Heart left ventricle (tissue), 13 donors: Measurements from ENCODE around the gene TOGARAM2.

Source experiments
- POLR2A ChIP-seq, 2 donors: fragments of 450-650 bp; IDR thresholded peaks; one replicate each; pipeline ENCODE4 v1.6.1; 2017; ENCODE audit warnings: antibody characterized with exemption in 2 of 2, mild to moderate bottlenecking in 2 of 2, moderate library complexity in 2 of 2
- TF ChIP-seq, protein P1 (sequence below), 12 donors: fragments of 200-600 bp; sonication (generic) in 4 of 12; IDR thresholded peaks; one replicate each; pipeline versions ENCODE4 v1.5.0 to v1.8.0; 2018 to 2022; ENCODE audit warnings: antibody characterized with exemption in 12 of 12, mild to moderate bottlenecking in 5 of 12
- donor health status: ischemic (EF 13 %, LVEDD 7.1; RV severe dilation, severe dysfunction).
- donor health status: DM: no; HTN: yes; CAD: no.
- donor health status: DM: no; HTN: no; CAD: no.
- donor health status: ischemic (EF 25% LVEDD 6.9; RV normal size, moderate dysfunction).
- donor health status: ischemic (EF 25% LVEDD 5.7; RV mildly dilated, moderate dysfunction).
- donor health status: ischemic (EF 35%, LVEDD 5.7; RV mildly dilated, moderate dysfunction).
- donor health status: nonischemic (EF 11% LVEDD 7.7; RV severe dilation, severe dysfunction).
- donor health status: DM: yes; HTN: yes; CAD: no.
- donor health status: PGD.
- donor health status: ischemic (EF 29% LVEDD 5.4; RV normal size, mild dysfunction).
- donor health status: nonischemic (EF 23%, LVEDD 6.1; RV moderate dilation, normal function).

DNA sequence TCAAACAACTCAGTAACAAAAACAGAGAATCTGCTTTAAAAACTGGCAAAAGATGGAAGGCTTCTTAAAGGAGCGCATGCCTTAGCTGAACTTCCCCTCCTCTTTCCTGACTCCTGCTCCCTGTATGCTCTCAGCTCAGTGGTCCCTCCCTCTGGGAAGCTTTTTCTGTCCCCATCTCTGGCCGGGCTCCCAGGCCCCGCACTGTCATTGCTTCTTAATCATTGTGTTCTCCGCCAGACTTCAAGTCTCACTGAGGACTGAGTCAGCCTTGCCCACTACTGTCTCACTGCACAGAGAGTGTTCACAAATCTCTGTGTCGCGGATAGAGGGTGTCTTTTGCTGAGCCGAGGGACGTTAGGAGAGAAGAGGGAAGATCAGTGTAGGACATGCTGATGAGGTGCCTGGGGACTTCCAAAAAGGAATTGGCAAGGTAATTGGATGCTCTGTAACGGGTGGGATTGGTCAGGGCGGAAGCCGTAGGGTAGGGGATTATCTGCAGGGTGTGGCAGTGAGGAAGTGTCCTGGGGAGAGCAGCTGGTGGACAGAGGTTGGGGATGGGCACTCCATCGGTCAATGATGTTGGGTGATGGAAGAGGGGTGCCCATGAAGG is 16.2 kb downstream of the TOGARAM2 start:
- TF ChIP-seq, protein P1, sequence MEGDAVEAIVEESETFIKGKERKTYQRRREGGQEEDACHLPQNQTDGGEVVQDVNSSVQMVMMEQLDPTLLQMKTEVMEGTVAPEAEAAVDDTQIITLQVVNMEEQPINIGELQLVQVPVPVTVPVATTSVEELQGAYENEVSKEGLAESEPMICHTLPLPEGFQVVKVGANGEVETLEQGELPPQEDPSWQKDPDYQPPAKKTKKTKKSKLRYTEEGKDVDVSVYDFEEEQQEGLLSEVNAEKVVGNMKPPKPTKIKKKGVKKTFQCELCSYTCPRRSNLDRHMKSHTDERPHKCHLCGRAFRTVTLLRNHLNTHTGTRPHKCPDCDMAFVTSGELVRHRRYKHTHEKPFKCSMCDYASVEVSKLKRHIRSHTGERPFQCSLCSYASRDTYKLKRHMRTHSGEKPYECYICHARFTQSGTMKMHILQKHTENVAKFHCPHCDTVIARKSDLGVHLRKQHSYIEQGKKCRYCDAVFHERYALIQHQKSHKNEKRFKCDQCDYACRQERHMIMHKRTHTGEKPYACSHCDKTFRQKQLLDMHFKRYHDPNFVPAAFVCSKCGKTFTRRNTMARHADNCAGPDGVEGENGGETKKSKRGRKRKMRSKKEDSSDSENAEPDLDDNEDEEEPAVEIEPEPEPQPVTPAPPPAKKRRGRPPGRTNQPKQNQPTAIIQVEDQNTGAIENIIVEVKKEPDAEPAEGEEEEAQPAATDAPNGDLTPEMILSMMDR (IDR thresholded peaks at IDR 0.05), result no peak
- TF ChIP-seq POLR2A (IDR thresholded peaks at IDR 0.05), result no peak
